GM12878 (cell line): Measurements from ENCODE around the gene DNAJC6. TPM values are rescaled to one million over a fixed set of nuclear protein-coding genes. Genes with fewer than 3 reads are reported as not detected.

ENCODE experiments used
- ATAC-seq: fragments of 200-7000 bp; cut with Tn5 transposase; 3 replicates; pipeline ENCODE4 v1.9.1; 2020; ENCODE audit warnings: mild to moderate bottlenecking, moderate library complexity
- BruUV-seq: library from RNA; stranded (reverse); fragments of 400-500 nt; replicated peaks from 2 replicates; lab custom pipeline; 2021; lab: Mats Ljungman, UMichigan
- CTCF ChIA-PET: fragments of 300-600 bp; sonication (Branson Sonifier 250); formaldehyde crosslinking; extraction: SDS; loops from one replicate; lab custom pipeline; 2021; ENCODE audit warnings: inconsistent platforms; lab: Yijun Ruan, JAX
- POLR2A ChIA-PET: fragments of 350-600 bp; formaldehyde crosslinking; extraction: SDS; loops from one replicate; lab custom pipeline; 2021; ENCODE audit warnings: inconsistent platforms; lab: Charles Lee
- RAD21 ChIA-PET: fragments of 300-600 bp; sonication (Branson Sonifier 250); formaldehyde crosslinking; loops from one replicate; lab custom pipeline; 2023; ENCODE audit warnings: antibody characterized with exemption; ENCODE audit not compliant: unreplicated experiment; lab: Charles Lee
- SMC1A ChIA-PET: fragments of 300-600 bp; sonication (Branson Sonifier 250); formaldehyde crosslinking; loops from one replicate; lab custom pipeline; 2023; ENCODE audit not compliant: unreplicated experiment, uncharacterized antibody; lab: Charles Lee
- DNase-seq: peaks from one replicate; pipeline ENCODE4 v3.0.0-alpha.2; 2011; ENCODE audit warnings: low read depth, low spot score
- FAIRE-seq: peaks from 3 replicates; lab custom pipeline; 2011; peaks lifted over from hg19 to GRCh38; lab: Jason Lieb, UNC
- H2AFZ ChIP-seq: 2 replicates; pipeline ENCODE4 v1.6.0; 2011; ENCODE audit warnings: low read depth, low read length, control low read depth; ENCODE audit not compliant: control insufficient read depth
- H3K27ac ChIP-seq: 2 replicates; pipeline ENCODE4 v1.5.1; 2011; ENCODE audit warnings: control low read depth; ENCODE audit not compliant: control insufficient read depth, insufficient read depth
- H3K27me3 ChIP-seq, 2 experiments: replicated peaks in 1 of 2; 2 replicates each; pipeline versions ENCODE4 v1.6.0 to v1.6.1; 2011; ENCODE audit warnings: low read length in 1 of 2; ENCODE audit not compliant: control insufficient read depth in 2 of 2, insufficient read depth in 2 of 2
- H3K36me3 ChIP-seq, 2 experiments: 2 replicates each; pipeline ENCODE4 v1.5.1; 2011; ENCODE audit warnings: low read length in 1 of 2; ENCODE audit not compliant: control insufficient read depth in 2 of 2, insufficient read depth in 2 of 2
- H3K4me1 ChIP-seq: 2 replicates; pipeline ENCODE4 v1.6.1; 2011; ENCODE audit warnings: mild to moderate bottlenecking, low read length, moderate library complexity, mixed read lengths; ENCODE audit not compliant: control insufficient read depth, insufficient read depth
- H3K4me2 ChIP-seq: 2 replicates; pipeline ENCODE4 v1.6.0; 2011; ENCODE audit warnings: control low read depth; ENCODE audit not compliant: control insufficient read depth, insufficient read depth
- H3K4me3 ChIP-seq: fragments of 200-600 bp; sonication (generic); 2 replicates; pipeline ENCODE4 v1.5.1; 2016
- H3K79me2 ChIP-seq: 2 replicates; pipeline ENCODE4 v1.6.0; 2011; ENCODE audit warnings: low read length; ENCODE audit not compliant: control insufficient read depth, insufficient read depth
- H3K9ac ChIP-seq: 2 replicates; pipeline ENCODE4 v1.8.0; 2011; ENCODE audit warnings: low read length, control low read depth, mixed read lengths; ENCODE audit not compliant: control insufficient read depth, insufficient read depth
- H3K9me3 ChIP-seq: replicated peaks from 3 replicates; pipeline ENCODE4 v1.5.1; 2011; ENCODE audit warnings: mild to moderate bottlenecking, low read length; ENCODE audit not compliant: control insufficient read depth, insufficient read depth
- H4K20me1 ChIP-seq: 2 replicates; pipeline ENCODE4 v1.6.0; 2011; ENCODE audit not compliant: control insufficient read depth, insufficient read depth
- ATF3 ChIP-seq: IDR thresholded peaks from 2 replicates; pipeline ENCODE4 v1.6.1; 2011; ENCODE audit warnings: low read depth, mild to moderate bottlenecking, low read length, moderate library complexity, borderline replicate concordance; ENCODE audit errors: extremely low read depth
- BHLHE40 ChIP-seq, 2 experiments: fragments of 450-650 bp in 1 of 2; IDR thresholded peaks; 2 replicates each; pipeline ENCODE4 v1.6.1; 2011 to 2017; ENCODE audit warnings: low read depth in 2 of 2, borderline replicate concordance in 1 of 2, improper control_type of control experiment in 1 of 2, low read length in 1 of 2, mild to moderate bottlenecking in 1 of 2
- CBX5 ChIP-seq: sonication (generic); IDR thresholded peaks from 2 replicates; pipeline ENCODE4 v1.6.1; 2016; ENCODE audit warnings: low read depth, moderate library complexity, mild to moderate bottlenecking, inconsistent platforms
- ELK1 ChIP-seq: IDR thresholded peaks from 2 replicates; pipeline ENCODE4 v1.6.1; 2012; ENCODE audit warnings: low read depth, low read length, improper control_type of control experiment
- ESRRA ChIP-seq: IDR thresholded peaks from 2 replicates; pipeline ENCODE4 v1.6.1; 2012; ENCODE audit warnings: mild to moderate bottlenecking, low read length, improper control_type of control experiment
- FOS ChIP-seq: IDR thresholded peaks from 3 replicates; pipeline ENCODE4 v1.6.1; 2011; ENCODE audit warnings: borderline replicate concordance; ENCODE audit not compliant: insufficient read length; ENCODE audit errors: extremely low read depth
- FOXM1 ChIP-seq: IDR thresholded peaks from 2 replicates; pipeline ENCODE4 v1.6.1; 2012; ENCODE audit warnings: low read depth, mild to moderate bottlenecking, inconsistent platforms, low read length, moderate library complexity
- GATAD2B ChIP-seq: fragments of 450-650 bp; conservative IDR thresholded peaks from 2 replicates; pipeline ENCODE4 v1.6.1; 2017; ENCODE audit warnings: low read depth, mild to moderate bottlenecking, moderate library complexity
- MAX ChIP-seq: IDR thresholded peaks from 2 replicates; pipeline ENCODE4 v1.6.1; 2012; ENCODE audit warnings: low read depth, low read length, improper control_type of control experiment
- MTA3 ChIP-seq: IDR thresholded peaks from 2 replicates; pipeline ENCODE4 v1.6.1; 2012; ENCODE audit warnings: low read length, inconsistent platforms, borderline replicate concordance
- POLR2A ChIP-seq: IDR thresholded peaks from 2 replicates; pipeline ENCODE4 v1.6.1; 2011; ENCODE audit warnings: low read depth, mild to moderate bottlenecking, low read length
- POLR2AphosphoS2 ChIP-seq: IDR thresholded peaks from 2 replicates; pipeline ENCODE4 v1.6.1; 2011; ENCODE audit warnings: low read depth, mild to moderate bottlenecking, low read length, improper control_type of control experiment, moderate library complexity
- RBBP5 ChIP-seq: fragments of 200-600 bp; sonication (generic); conservative IDR thresholded peaks from 2 replicates; pipeline ENCODE4 v1.6.1; 2016
- SREBF1 ChIP-seq: IDR thresholded peaks from 2 replicates; pipeline ENCODE4 v1.6.1; 2012; ENCODE audit warnings: mild to moderate bottlenecking, low read length
- STAT1 ChIP-seq: fragments of 450-650 bp; conservative IDR thresholded peaks from 2 replicates; pipeline ENCODE4 v1.6.1; 2014; ENCODE audit warnings: antibody characterized with exemption, mild to moderate bottlenecking
- TCF12 ChIP-seq: IDR thresholded peaks from 2 replicates; pipeline ENCODE4 v1.6.1; 2011; ENCODE audit warnings: low read depth, mild to moderate bottlenecking, low read length
- TCF7 ChIP-seq: IDR thresholded peaks from 2 replicates; pipeline ENCODE4 v1.6.1; 2014; ENCODE audit warnings: antibody characterized with exemption, borderline replicate concordance
- YBX1 ChIP-seq: fragments of 450-650 bp; IDR thresholded peaks from 2 replicates; pipeline ENCODE4 v1.6.1; 2016; ENCODE audit warnings: antibody characterized with exemption
- WGBS: methylation state at CpG from one replicate; pipeline ENCODE4 v1.1.6; 2016; ENCODE audit warnings: low lambda C conversion rate; ENCODE audit not compliant: insufficient replicate concordance, insufficient coverage; ENCODE audit errors: missing lambda C conversion rate; 5-methylcytosine and 5-hydroxymethylcytosine counted together
- in situ Hi-C: fragments of 300-500 bp; cut with MboI; formaldehyde crosslinking; loops from 9 replicates; pipeline ENCODE4 v1.14.3; 2018; ENCODE audit warnings: mixed read lengths
- intact Hi-C: fragments of 100-400 bp; cut with micrococcal nuclease; formaldehyde crosslinking; loops from one replicate; pipeline ENCODE4 v1.14.2; 2022; ENCODE audit not compliant: unreplicated experiment
- polyA plus RNA-seq, 11 experiments: library from polyadenylated mRNA; depleted of rRNA in 4 of 11; unstranded in 6 of 11; stranded (reverse) in 5 of 11; fragments of >200 nt; fragmentation: Nextera tagmentation in 4 of 11; fragmentation: Illumina TruSeq in 1 of 11; extraction: Ambion mirVana in 4 of 11; extraction: Trizol in 1 of 11; gene quantifications; 1 replicate in 1 of 11; 2 replicates in 10 of 11; pipeline versions ENCODE4 v1.2.1 to v1.2.3, GENCODE V29; 2011 to 2016; ENCODE audit warnings: inconsistent platforms in 2 of 11, missing spikeins in 2 of 11, low read depth in 1 of 11
- total RNA-seq, 4 experiments: library from RNA; depleted of rRNA in 3 of 4; stranded (reverse); fragments of >200 nt in 3 of 4; fragmentation: Illumina TruSeq in 1 of 4; extraction: Trizol in 1 of 4; gene quantifications; 2 replicates each; pipeline versions ENCODE4 v1.2.1 to v1.2.3, GENCODE V29; 2013 to 2021

The DNAJC6 gene
- total and polyA plus RNA-seq, 10 of the 15 experiments (the other 5 are each of a cell fraction or from before 2014, with no cell fraction given) = 0.08 to 4.3 (median 2.7) TPM

- no peak overlapping the region for H2AFZ ChIP-seq
- ATAC-seq (no peak), DNase-seq (no peak), FAIRE-seq (no peak)
- H3K27me3 ChIP-seq = no peaks in the 10 kb centered on the region
- intact Hi-C loops = no loop called here
- H3K4me1 ChIP-seq = no peaks in the 10 kb centered on the region
- CTCF ChIA-PET = no interaction called here
- no peaks in the 10 kb centered on the region for H4K20me1 ChIP-seq
- no peak overlapping the region for H3K4me2 ChIP-seq
- H3K36me3 ChIP-seq = no peaks in the 10 kb centered on the region
- SMC1A ChIA-PET = interaction anchor here (1.3 kb wide), 1 partner anchor 31 kb away, joined by 3 read pairs; no protein-coding TSS in a partner anchor
- no peak overlapping the region for H3K27ac ChIP-seq
- 27% methylated on average over 3 of the region's 3 CpGs for WGBS
- no TSS peak for BruUV-seq
- H3K79me2 ChIP-seq = no peaks in the 10 kb centered on the region
- H3K9me3 ChIP-seq = no peaks in the 10 kb centered on the region
- in situ Hi-C loops = no loop called here
- no peak for TF ChIP-seq SREBF1
- TF ChIP-seq POLR2A = no peak
- no peak for TF ChIP-seq ELK1
- no peak for TF ChIP-seq MTA3
- no peak for TF ChIP-seq STAT1
- TF ChIP-seq POLR2AphosphoS2 = no peak
- TF ChIP-seq TCF12 = no peak
- TF ChIP-seq ESRRA = no peak
- TF ChIP-seq ATF3 = no peak
- no peak for TF ChIP-seq YBX1
- no peak for TF ChIP-seq CBX5
- no peak for TF ChIP-seq FOS
- no peak for TF ChIP-seq RBBP5
- TF ChIP-seq FOXM1 = no peak
- no peak for TF ChIP-seq BHLHE40 (IDR thresholded peaks at IDR 0.05; ENCODE audit: borderline replicate concordance in 1 of 2, low read depth in 2 of 2, low read length in 1 of 2)
- no peak for TF ChIP-seq TCF7
- no peak for TF ChIP-seq GATAD2B
- TF ChIP-seq MAX = no peak
- POLR2A ChIA-PET = no interaction called here
- no peak overlapping the region for H3K4me3 ChIP-seq
- H3K9ac ChIP-seq = no peak overlapping the region
- RAD21 ChIA-PET = no interaction called here
Observed at GRCh38 chr1:65284229-65284628, 25.1 kb upstream of the DNAJC6 start.
